Fibroblast of the aortic adventitia (primary cell): ENCODE results near the gene MAD1L1. TPM values are rescaled to one million over a fixed set of nuclear protein-coding genes. Genes with fewer than 3 reads are reported as not detected.

Experiments used
- DNase-seq: peaks from one replicate; pipeline ENCODE4 v3.0.0-alpha.2; 2010; ENCODE audit warnings: low read depth
- H3K4me3 ChIP-seq: 2 replicates; pipeline ENCODE4 v1.5.1; 2011; ENCODE audit warnings: low read depth, mild to moderate bottlenecking, control low read depth, low read length, moderate library complexity
- total RNA-seq: library from RNA; depleted of rRNA; stranded (reverse); fragments of >200 nt; gene quantifications from 2 replicates; pipeline ENCODE4 v1.2.3, GENCODE V29; 2012; ENCODE audit warnings: low replicate concordance
- TF ChIP-seq, protein P1 (sequence below): IDR thresholded peaks from 2 replicates; pipeline ENCODE4 v1.5.1; 2011; ENCODE audit warnings: mild to moderate bottlenecking, low read length, control low read depth, inconsistent platforms; ENCODE audit not compliant: insufficient read depth

MAD1L1 gene
- total RNA-seq, 1 donor = 22.9 TPM

DNA sequence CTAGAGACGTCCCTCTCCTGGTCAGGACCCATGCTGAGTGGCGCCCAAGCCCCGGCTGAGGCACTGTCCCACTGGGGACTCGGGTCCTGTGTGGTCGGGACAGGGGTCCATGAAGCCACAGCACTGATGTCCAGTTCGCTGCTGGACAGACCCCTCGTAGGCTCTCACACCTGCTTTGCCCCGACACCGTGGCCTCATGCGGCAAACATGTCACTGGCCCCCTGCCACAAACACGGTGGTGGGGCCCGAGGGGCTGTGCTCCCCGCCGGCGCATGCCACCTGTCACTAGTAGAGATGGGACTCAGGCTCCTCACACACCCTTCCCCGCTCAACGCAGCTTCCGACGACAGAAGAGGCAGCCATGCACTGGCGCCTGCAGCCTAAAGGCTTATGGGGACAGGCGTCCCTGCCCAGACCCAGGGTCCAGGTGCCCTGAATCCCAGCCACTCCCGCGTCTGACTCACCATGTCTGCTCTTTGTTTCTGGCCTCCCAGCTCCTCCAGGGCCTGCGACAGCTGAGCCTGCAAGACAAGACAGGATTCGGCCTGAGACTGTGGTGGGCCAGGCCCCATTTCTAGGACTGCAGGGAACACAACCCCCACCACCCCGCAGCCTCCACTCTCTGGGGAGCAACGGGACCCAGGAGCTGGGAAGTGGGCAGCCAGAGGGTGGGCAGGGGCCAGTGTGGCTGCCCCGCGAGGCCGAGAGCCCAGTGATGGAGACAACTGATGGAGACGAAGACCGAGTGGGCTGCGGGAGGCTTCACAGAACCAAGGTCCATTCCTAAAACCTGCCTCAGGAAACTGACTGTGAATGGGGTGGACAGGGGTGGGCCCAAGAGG lies 230.9 kb downstream of the MAD1L1 start:
- no peak for DNase-seq
- H3K4me3 ChIP-seq = no peak overlapping the region
- TF ChIP-seq, protein P1, sequence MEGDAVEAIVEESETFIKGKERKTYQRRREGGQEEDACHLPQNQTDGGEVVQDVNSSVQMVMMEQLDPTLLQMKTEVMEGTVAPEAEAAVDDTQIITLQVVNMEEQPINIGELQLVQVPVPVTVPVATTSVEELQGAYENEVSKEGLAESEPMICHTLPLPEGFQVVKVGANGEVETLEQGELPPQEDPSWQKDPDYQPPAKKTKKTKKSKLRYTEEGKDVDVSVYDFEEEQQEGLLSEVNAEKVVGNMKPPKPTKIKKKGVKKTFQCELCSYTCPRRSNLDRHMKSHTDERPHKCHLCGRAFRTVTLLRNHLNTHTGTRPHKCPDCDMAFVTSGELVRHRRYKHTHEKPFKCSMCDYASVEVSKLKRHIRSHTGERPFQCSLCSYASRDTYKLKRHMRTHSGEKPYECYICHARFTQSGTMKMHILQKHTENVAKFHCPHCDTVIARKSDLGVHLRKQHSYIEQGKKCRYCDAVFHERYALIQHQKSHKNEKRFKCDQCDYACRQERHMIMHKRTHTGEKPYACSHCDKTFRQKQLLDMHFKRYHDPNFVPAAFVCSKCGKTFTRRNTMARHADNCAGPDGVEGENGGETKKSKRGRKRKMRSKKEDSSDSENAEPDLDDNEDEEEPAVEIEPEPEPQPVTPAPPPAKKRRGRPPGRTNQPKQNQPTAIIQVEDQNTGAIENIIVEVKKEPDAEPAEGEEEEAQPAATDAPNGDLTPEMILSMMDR = no peak

DNA sequence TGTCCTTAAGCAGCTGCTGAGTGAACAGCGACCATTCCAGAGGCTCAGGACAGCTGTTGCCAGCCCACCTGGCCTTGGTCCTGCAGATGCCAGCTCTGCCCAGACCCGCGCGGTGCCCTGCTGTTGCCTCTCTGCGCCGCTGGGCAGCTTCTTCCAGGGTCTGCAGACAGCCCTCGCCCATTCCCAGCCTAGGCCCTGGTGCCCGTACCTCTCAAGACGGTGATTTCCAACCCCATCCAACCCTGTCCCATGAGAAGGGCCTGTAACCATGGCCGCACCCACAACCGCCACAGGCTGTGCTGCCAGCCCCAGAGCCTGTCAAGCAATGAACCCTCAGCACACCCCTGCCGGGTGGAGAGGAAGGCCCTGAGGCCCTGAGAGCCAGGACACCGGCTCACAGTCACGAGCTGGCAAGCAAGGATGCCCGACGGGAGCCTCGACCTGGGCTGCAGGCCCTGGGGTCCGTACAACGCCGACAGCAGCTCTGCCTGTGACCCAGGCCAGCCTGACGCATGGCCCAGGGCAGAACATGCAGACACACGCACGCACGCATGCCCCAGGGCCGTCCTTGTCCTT lies 231.9 kb downstream of the MAD1L1 start:
- DNase-seq = no peak
- TF ChIP-seq, protein P1 = no peak
- no peak overlapping the region for H3K4me3 ChIP-seq

DNA sequence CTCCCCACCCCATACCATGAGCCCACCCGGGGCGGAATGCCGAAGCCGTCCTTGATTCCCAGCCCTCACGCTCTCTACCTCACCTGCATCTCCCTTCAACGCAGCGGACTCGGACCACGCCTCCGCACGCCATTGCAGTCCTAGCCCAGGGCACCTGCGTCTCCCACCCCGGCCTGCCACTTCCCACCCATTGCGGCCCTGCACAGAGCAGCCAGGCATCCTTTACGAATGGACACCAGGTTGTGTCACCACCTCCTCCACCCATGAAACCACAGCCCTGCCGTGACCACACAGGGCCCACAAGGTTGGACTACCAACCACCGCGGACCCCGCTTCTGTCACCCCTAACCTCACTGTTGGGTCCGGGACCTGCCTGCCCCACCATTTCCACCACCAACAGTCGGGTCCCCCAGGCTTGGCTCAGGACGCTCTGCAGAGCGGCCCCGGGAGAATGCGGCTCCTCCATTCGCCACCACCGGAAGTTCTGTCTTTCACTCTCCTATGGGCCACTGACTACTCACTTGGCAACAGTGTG lies 232.5 kb downstream of the MAD1L1 start:
- H3K4me3 ChIP-seq = no peak overlapping the region
- TF ChIP-seq, protein P1 = no peak
- DNase-seq = no peak

DNA sequence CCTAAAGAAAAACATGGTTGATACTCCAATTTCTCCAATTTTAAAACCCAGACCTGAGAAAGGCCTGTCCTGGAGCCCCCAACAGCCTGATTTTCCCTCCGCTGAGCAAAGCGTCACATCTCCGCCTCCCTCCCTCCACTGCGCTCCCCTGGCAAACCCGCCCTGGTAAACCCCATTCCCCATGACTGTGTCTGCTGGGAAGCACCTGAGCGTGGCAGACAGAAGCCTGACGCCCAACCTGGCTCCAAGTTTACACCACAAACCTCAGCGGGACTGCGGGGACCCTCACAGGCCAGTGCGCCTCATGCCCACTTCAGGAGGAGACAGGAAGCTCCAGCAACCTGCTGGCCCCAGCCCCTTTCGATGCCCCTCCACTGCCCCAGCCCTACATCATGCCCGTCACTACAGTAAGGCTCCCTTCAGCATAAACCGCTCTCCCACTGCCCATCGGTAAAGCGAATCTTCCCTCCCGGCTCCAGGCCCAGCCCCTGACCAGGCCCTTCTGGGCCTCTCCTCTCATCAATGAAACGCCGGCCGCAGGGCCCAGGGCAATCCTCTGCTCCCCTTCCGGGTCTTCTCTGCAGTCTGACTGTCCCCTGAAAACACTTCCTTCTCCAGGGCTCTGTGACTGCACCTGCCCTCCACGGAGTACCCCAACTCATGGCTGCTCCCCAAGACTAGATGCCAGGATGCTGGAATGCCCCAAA lies 233.3 kb downstream of the MAD1L1 start:
- TF ChIP-seq, protein P1 = no peak
- no peak overlapping the region for H3K4me3 ChIP-seq
- no peak for DNase-seq

DNA sequence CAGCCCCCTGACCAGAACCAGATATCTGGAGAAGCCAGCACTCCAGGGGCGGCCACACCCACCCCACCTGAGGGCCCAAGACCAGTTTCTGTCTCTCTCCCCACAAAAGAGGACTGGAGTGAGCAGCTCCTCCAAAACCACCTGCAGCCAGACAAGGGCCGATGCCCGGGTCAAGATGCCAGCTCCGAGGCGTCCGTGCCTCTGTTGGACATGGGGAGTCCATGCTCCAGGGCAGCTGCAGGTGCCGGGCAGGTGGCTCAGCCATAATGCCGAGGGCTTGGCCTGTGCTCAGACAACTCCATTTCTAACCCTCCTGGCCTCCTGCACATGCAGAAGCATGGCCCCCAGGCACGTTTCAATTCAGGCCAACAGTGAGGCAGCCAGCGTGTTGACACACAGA lies 234.6 kb downstream of the MAD1L1 start:
- no peak for DNase-seq
- TF ChIP-seq, protein P1 = no peak
- no peak overlapping the region for H3K4me3 ChIP-seq

DNA sequence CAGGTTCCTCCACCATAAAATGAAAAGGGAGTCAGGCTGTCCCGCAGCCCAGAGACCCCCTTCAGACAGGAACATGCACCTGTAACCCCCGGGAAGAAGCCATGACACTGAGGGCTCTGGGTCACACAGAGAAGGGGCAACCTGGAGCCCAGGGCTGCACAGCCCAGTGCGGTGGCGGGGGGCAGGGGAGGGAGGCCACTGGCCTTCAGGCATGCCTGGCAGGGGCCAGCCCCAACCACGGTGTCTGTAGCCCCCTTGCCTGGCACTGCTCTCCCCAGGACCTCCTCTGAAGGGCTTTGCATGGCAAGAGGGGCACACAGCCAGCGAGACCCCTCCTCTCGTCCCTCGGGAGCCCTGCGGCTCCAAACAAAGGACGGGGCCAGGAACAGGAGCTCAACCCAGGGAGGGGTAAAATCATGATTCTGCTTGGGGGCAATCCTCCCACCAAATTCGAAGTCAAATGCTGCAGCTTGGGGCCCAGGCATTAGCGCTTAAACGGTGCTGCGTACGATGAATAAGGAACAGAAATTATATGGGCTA lies 235.1 kb downstream of the MAD1L1 start:
- H3K4me3 ChIP-seq = no peak overlapping the region
- no peak for DNase-seq
- TF ChIP-seq, protein P1 = no peak
